ENCODE measurements around the gene TAP2.

GRCh38 chr6:32886681-32887383 lies 48.3 kb upstream of the TAP2 start:
- TF ChIP-seq POLR2AphosphoS5 (IDR thresholded peaks at IDR 0.05) (no peak), CTCF (IDR thresholded peaks at IDR 0.05 in 8 of 11, conservative IDR thresholded peaks at IDR 0.05 in 3 of 11) (no peak)

All from spleen (tissue), 7 donors.